Measurements from ENCODE around the gene PHC2.

DNA sequence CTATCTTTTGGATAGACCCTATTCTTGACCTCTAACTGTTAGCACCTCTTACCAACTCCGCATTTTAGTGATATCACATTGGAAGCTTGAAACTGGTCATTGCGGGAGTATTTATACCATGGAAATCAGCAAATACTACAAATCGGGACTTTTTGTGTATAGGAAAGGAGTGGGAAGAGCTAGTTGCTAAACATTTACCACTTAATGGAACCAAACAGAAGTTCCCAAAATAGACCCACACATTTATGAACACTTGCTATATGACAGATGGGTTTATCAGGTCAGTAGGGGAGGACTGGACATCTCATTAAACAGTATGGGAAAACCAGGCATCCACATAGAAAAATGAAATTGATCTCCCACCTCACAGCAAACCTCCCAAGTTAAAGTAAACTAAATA, 29.4 kb downstream of the PHC2 start:
- TF ChIP-seq EZH2 (IDR thresholded peaks at IDR 0.05; ENCODE audit: low read length), result no peak
- TF ChIP-seq, protein P1, sequence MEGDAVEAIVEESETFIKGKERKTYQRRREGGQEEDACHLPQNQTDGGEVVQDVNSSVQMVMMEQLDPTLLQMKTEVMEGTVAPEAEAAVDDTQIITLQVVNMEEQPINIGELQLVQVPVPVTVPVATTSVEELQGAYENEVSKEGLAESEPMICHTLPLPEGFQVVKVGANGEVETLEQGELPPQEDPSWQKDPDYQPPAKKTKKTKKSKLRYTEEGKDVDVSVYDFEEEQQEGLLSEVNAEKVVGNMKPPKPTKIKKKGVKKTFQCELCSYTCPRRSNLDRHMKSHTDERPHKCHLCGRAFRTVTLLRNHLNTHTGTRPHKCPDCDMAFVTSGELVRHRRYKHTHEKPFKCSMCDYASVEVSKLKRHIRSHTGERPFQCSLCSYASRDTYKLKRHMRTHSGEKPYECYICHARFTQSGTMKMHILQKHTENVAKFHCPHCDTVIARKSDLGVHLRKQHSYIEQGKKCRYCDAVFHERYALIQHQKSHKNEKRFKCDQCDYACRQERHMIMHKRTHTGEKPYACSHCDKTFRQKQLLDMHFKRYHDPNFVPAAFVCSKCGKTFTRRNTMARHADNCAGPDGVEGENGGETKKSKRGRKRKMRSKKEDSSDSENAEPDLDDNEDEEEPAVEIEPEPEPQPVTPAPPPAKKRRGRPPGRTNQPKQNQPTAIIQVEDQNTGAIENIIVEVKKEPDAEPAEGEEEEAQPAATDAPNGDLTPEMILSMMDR (optimal IDR thresholded peaks at IDR 0.05 in 1 of 3, IDR thresholded peaks at IDR 0.05 in 1 of 3, conservative IDR thresholded peaks at IDR 0.05 in 1 of 3; ENCODE audit: extremely low read depth in 1 of 3, insufficient read depth in 2 of 3, low read length in 3 of 3), result no peak
